SH-SY5Y (cell line): ENCODE data around the gene FOXN3.

ENCODE experiments used
- GATA2 ChIP-seq: IDR thresholded peaks from 2 replicates; pipeline ENCODE4 v1.6.1; 2011; ENCODE audit warnings: mild to moderate bottlenecking, low read depth, low read length
- GATA3 ChIP-seq: IDR thresholded peaks from 2 replicates; pipeline ENCODE4 v1.6.1; 2011; ENCODE audit warnings: low read depth, mild to moderate bottlenecking, low read length, moderate library complexity

The FOXN3 gene

GRCh38 chr14:89417091-89417464 lies at the start of gene FOXN3:
Gene FOXN3 (minus strand): TSS chr14:89417233. CDS start chr14:89412476, 4,757 bp downstream.
- TF ChIP-seq GATA3 (no peak), GATA2 (no peak)

- TF ChIP-seq GATA2 (no peak), GATA3 (no peak)
These were observed 49.5 kb upstream of the FOXN3 start for GRCh38 chr14:89466484-89466883.

DNA sequence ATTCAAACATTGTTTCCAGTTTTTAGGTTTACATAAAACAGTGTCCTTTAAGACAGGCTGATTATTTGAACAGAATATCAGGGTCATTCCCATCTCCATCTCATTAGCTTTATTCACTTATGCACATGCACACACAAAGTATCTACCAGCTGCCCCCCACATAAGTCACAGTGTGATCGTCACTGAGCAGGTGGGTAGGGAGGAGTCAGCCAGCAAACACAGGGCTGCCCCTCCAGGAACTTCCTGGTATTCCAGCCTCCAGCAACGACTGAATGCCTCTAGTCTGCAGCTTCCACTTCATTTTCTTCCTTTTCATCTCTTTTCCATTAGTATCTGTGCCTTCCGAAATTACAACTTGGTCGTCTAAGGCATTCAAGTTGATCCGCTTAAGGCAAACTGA lies 48.8 kb upstream of the FOXN3 start:
- no peak for TF ChIP-seq GATA2
- TF ChIP-seq GATA3: no peak

DNA sequence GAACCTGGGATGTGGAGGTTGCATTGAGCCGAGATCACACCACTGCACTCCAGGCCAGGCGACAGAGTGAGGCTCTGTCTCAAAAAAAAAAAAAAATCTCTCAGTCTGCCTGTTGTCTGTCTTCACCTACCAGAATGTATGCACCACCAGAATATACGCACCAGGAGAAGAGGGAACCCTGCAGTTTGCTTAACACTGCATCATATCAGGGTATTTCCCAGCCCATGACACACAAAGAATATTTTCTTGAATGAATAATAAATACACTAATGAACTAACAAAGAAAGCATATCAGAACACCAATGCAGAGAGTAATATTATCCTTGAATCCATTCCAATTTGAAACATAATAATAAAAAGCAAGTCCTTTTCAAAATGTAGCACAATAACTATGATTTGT lies 44.2 kb upstream of the FOXN3 start:
- no peak for TF ChIP-seq GATA3

DNA sequence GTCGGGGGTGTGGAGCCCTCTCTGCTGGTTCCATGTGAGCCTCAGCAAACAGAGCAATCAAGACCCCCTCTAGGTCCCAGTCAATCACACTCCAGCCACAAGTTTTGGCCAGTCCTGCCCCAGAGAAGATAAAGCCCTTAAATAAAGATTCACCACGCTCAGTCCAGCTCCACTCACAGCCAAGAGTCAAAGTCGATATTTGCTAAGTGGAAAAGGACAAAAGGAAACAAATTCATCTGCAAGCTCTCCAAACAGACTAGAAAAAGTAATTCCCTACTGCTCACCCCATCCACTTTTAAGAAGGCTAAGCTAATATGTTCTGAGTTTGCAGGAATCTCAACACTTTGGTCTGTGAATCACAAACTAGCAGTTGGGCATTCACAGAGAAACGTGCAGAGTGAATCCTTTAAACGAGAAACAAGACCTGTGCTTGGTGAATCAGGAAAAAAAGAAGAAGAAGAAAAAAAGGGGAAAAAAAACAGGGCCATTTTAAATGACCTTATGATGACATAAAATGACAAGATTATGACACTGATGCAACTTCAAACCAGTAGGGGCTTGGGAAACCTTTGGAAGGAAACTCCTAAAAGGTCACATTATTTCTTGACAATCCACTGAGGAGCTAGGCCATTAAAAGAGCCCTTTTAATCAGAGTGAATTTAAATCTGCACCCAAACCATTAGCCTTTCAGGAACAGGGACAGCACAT lies 41.8 kb upstream of the FOXN3 start:
- TF ChIP-seq GATA3 (no peak), GATA2 (no peak)

GRCh38 chr14:89457007-89457406 lies 40.0 kb upstream of the FOXN3 start:
- no peak for TF ChIP-seq GATA2
- no peak for TF ChIP-seq GATA3

DNA sequence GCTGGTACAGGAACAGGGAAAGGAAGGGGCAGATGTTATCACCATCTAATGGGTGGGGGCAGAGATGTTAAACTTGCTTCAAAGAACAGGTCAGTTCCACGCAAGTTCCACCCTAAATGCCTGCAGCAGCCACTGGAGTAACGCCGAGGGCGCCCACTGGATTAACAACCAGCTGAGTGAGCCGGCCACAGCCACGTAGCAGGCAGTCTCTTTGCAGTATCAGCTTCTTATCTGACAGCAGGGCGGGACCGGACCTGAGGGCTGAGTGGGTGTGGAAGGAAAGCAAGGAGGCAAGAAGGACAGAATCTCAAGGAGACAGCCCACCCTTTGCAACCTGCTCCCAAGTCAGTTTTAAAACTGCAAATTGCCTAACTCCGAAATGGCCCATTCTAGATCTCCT lies 38.4 kb upstream of the FOXN3 start:
- TF ChIP-seq GATA3 (no peak), GATA2 (no peak)

- TF ChIP-seq GATA3: no peak
- TF ChIP-seq GATA2: no peak
These were observed 38.0 kb upstream of the FOXN3 start for GRCh38 chr14:89454996-89455395.

DNA sequence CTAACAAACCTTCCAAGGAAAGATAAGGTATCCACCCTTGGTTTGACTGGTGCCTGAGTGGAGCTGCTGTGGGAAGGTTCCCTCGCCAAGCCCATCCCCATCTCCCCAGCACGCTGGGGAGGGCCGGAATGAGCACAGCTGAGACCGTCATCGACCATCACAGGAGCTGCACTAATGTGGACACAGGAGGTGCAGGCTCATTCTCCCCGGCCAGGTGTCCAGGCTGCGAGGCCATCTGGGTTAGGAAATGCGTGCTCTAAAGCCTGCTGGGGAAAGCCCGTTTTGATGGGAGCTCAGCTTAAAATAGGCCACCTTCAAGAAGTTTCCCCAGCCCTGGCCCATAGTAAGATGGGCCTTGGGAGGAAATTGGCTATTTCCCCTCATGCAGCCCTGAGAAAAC lies 35.2 kb upstream of the FOXN3 start:
- no peak for TF ChIP-seq GATA2
- no peak for TF ChIP-seq GATA3

GRCh38 chr14:89451229-89451628 lies 34.2 kb upstream of the FOXN3 start:
- no peak for TF ChIP-seq GATA3
- no peak for TF ChIP-seq GATA2

DNA sequence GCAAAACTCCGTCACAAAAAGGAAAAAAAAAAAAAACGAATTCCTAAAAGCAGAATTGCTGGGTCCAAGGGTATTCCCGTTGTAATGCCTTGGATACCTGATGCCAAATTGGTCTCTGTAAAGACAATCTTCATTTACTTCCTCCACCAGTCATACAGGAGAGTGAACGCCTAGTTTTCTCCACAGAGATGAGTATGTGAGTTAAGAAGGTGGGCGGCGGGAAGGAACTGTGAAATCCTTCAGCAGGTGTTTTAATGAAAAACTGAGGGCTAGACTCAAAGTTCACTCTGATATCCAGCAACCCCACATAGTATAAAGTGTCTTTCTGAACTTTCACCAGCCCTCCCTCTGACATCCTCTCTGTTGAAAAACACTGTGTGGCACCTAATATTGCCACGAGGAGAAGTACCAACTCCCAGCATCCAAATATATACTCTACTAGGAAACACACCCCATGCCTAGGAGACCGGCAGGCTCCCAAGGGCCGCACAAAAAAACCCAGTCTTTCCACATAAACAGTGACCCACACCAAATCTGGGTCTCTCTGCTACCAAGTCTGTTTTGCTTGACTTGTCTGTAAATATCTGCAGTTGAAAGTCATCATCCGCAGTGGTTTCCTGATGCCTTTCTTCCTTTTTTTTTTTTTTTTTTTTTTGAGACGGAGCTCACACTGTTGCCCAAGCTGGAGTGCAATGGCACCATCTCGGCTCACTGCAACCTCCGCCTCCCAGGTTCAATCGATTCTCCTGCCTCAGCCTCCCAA lies 30.3 kb upstream of the FOXN3 start:
- TF ChIP-seq GATA3: no peak
- no peak for TF ChIP-seq GATA2

GRCh38 chr14:89445273-89445973 lies 28.4 kb upstream of the FOXN3 start:
- no peak for TF ChIP-seq GATA2
- no peak for TF ChIP-seq GATA3

DNA sequence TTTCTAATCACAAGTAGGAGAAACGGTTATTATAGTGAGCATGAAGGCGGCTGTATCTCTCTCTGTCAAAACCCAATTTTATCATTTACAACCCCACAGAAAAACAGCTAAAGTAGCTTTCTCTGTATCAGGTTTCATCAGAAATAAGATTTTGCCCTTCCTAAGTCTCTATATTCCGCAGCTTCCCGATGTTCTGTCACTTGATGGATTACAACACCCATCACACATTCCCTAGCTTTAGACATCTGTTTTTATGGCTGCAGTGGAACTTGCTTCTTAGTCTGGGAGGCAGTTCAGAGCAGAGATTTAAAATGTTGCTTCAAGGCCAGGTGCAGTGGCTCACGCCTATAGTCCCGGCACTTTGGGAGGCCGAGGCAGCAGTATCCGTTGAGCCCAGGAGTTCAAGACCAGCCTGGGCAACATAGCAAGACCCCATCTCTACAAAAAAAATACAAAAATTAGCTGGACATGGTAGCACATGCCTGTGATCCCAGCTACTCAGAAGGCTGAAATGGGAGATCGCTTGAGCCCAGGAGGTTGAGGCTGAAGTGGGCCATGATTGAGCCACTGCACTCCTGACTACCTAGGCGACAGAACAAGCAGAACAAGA lies 27.6 kb upstream of the FOXN3 start:
- TF ChIP-seq GATA3 (no peak), GATA2 (no peak)

- TF ChIP-seq GATA2 (no peak), GATA3 (no peak)
These were observed 27.0 kb upstream of the FOXN3 start for GRCh38 chr14:89444044-89444443.
